Raji (cell line): ENCODE measurements around the gene FAM169A.

ENCODE experiments used
- POLR2A ChIP-seq: IDR thresholded peaks from 2 replicates; pipeline ENCODE4 v1.6.1; 2011; ENCODE audit warnings: low read depth, low read length, control low read depth; ENCODE audit not compliant: insufficient read depth

FAM169A gene

GRCh38 chr5:74865804-74866595 is at the start of gene FAM169A:
TSS of gene FAM169A (minus strand) at chr5:74866387. CDS start at chr5:74841676, 24,711 bp downstream.
- TF ChIP-seq POLR2A: no peak

GRCh38 chr5:74915488-74915887 is 49.3 kb upstream of the FAM169A start:
- TF ChIP-seq POLR2A: no peak

- no peak for TF ChIP-seq POLR2A
Measured at GRCh38 chr5:74903165-74903787, 37.1 kb upstream of the FAM169A start.

GRCh38 chr5:74897049-74897448 is 30.9 kb upstream of the FAM169A start:
- TF ChIP-seq POLR2A: no peak

GRCh38 chr5:74895906-74896305 is 29.7 kb upstream of the FAM169A start:
- TF ChIP-seq POLR2A: no peak

- no peak for TF ChIP-seq POLR2A
Measured at GRCh38 chr5:74894351-74894750, 28.2 kb upstream of the FAM169A start.

- no peak for TF ChIP-seq POLR2A
Measured at GRCh38 chr5:74892921-74893320, 26.7 kb upstream of the FAM169A start.

- TF ChIP-seq POLR2A: no peak
Measured at GRCh38 chr5:74889523-74890105, 23.4 kb upstream of the FAM169A start.

GRCh38 chr5:74888117-74888516 is 21.9 kb upstream of the FAM169A start:
- TF ChIP-seq POLR2A: no peak

GRCh38 chr5:74885170-74885569 is 19.0 kb upstream of the FAM169A start:
- no peak for TF ChIP-seq POLR2A

GRCh38 chr5:74877624-74878304 is 11.6 kb upstream of the FAM169A start:
- no peak for TF ChIP-seq POLR2A

GRCh38 chr5:74875994-74876791 is 10.0 kb upstream of the FAM169A start:
- no peak for TF ChIP-seq POLR2A

- TF ChIP-seq POLR2A: no peak
Measured at GRCh38 chr5:74873525-74874249, 7.5 kb upstream of the FAM169A start.
